Lower leg skin (tissue), 3 donors: ENCODE results near the gene SLC25A27.

Experiments
- POLR2A ChIP-seq, 2 donors: fragments of 450-650 bp; IDR thresholded peaks; one replicate each; pipeline ENCODE4 v1.6.1; 2016 to 2017; ENCODE audit warnings: antibody characterized with exemption in 2 of 2, mild to moderate bottlenecking in 1 of 2, moderate library complexity in 1 of 2
- TF ChIP-seq, protein P1 (sequence below), 3 donors: fragments of 450-650 bp; IDR thresholded peaks; one replicate each; pipeline ENCODE4 v1.5.1; 2016; ENCODE audit warnings: antibody characterized with exemption in 3 of 3, mild to moderate bottlenecking in 3 of 3, moderate library complexity in 2 of 3

DNA sequence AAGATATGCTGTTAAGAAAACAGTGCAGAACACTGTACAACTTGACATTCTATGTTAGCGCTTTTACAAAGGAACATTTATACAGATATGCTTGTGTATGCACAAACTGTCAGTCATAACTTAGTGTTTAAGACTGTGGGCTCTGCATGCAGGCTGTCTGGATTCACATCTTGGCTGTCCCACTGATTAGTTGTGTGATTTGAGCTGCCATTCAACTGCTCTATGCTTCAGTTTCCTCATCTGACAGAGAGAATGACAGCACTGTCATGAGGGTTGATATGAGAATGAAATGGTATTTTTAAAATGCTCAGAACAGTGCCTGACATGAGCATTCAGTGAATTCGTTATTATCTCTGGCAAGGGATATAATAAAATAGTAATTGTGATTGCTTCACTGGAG, 8.7 kb downstream of the SLC25A27 start:
- TF ChIP-seq, protein P1, sequence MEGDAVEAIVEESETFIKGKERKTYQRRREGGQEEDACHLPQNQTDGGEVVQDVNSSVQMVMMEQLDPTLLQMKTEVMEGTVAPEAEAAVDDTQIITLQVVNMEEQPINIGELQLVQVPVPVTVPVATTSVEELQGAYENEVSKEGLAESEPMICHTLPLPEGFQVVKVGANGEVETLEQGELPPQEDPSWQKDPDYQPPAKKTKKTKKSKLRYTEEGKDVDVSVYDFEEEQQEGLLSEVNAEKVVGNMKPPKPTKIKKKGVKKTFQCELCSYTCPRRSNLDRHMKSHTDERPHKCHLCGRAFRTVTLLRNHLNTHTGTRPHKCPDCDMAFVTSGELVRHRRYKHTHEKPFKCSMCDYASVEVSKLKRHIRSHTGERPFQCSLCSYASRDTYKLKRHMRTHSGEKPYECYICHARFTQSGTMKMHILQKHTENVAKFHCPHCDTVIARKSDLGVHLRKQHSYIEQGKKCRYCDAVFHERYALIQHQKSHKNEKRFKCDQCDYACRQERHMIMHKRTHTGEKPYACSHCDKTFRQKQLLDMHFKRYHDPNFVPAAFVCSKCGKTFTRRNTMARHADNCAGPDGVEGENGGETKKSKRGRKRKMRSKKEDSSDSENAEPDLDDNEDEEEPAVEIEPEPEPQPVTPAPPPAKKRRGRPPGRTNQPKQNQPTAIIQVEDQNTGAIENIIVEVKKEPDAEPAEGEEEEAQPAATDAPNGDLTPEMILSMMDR (IDR thresholded peaks at IDR 0.05), result no peak
- TF ChIP-seq POLR2A (IDR thresholded peaks at IDR 0.05), result no peak
